ENCODE measurements around the gene ZC3H4.
"Not testable (repeated sequence)": the region's sequence is repeated elsewhere in the genome, so short reads cannot be mapped to it uniquely, and the experiment has no call there.

Gene ZC3H4

GRCh38 chr19:47093254-47093653 lies 20.3 kb downstream of the ZC3H4 start:
- peak overlapping the region; percentile 82 to 99 (median 96) for H3K4me2 ChIP-seq
- H3K4me1 ChIP-seq, result peaks cover 55 to 74% (median 68%) of the 10 kb centered on the region in 10 experiments
- H4K20me1 ChIP-seq, result peaks cover 0 to 94% (median 38%) of the 10 kb centered on the region in 11 experiments; a peak in 15 of 22 replicates
- H3K9me3 ChIP-seq (replicated peaks in 1 of 11), result no peaks in the 10 kb centered on the region
- peaks cover 57 to 79% (median 61%) of the 10 kb centered on the region in 11 experiments for H3K36me3 ChIP-seq
- no peak for TF ChIP-seq Cebpa-rat (IDR thresholded peaks at IDR 0.05)
- peak overlapping the region; percentile 69 to 90 (median 87); a peak in 19 of 22 replicates for H3K27ac ChIP-seq
- peak overlapping the region in 8 of 11 experiments; percentile 3 to 83 (median 78); a peak in 16 of 22 replicates for H3K9ac ChIP-seq
- H3K27me3 ChIP-seq, result no peaks in the 10 kb centered on the region
- H3K4me3 ChIP-seq, result no peak overlapping the region

GRCh38 chr19:47089767-47090350 lies 23.7 kb downstream of the ZC3H4 start:
- H3K27ac ChIP-seq, result peak overlapping the region in 4 of 11 experiments; percentile 2 to 33 (median 16); a peak in 3 of 22 replicates
- no peak overlapping the region for H3K4me3 ChIP-seq
- peaks cover 81 to 96% (median 93%) of the 10 kb centered on the region in 11 experiments for H3K36me3 ChIP-seq
- no peaks in the 10 kb centered on the region for H3K27me3 ChIP-seq
- no peak overlapping the region for H3K9ac ChIP-seq
- H3K4me2 ChIP-seq, result no peak overlapping the region
- no peaks in the 10 kb centered on the region for H3K9me3 ChIP-seq (replicated peaks in 1 of 11)
- H4K20me1 ChIP-seq, result peaks cover 0 to 92% (median 38%) of the 10 kb centered on the region in 11 experiments; a peak in 18 of 22 replicates
- H3K4me1 ChIP-seq, result peaks cover 36 to 68% (median 60%) of the 10 kb centered on the region in 10 experiments
- TF ChIP-seq Cebpa-rat (IDR thresholded peaks at IDR 0.05), result no peak

GRCh38 chr19:47086280-47086679 lies 27.3 kb downstream of the ZC3H4 start:
- Histone ChIP-seq H3K27me3 (no peaks in the 10 kb centered on the region), H4K20me1 (peaks cover 0 to 93% (median 38%) of the 10 kb centered on the region in 11 experiments; a peak in 17 of 22 replicates), H3K4me2 (peak overlapping the region; percentile 49 to 71 (median 66)), H3K4me3 (no peak overlapping the region), H3K36me3 (peaks cover 89 to 100% (median 99%) of the 10 kb centered on the region in 11 experiments), H3K9me3 (replicated peaks in 1 of 11) (no peaks in the 10 kb centered on the region), H3K27ac (peak overlapping the region in 8 of 11 experiments; percentile 15 to 59 (median 46); a peak in 15 of 22 replicates), H3K9ac (peak overlapping the region in 8 of 11 experiments; percentile 27 to 57 (median 42); a peak in 9 of 22 replicates), H3K4me1 (peaks cover 15 to 32% (median 26%) of the 10 kb centered on the region in 10 experiments)
- no peak for TF ChIP-seq Cebpa-rat (IDR thresholded peaks at IDR 0.05)

- Histone ChIP-seq H3K9me3 (replicated peaks in 1 of 11) (no peaks in the 10 kb centered on the region), H3K4me2 (peak overlapping the region in 4 of 11 experiments; percentile 53 to 71 (median 64); a peak in 6 of 22 replicates), H3K27ac (peak overlapping the region in 1 of 11 experiments; percentile 59; a peak in 1 of 22 replicates), H3K9ac (no peak overlapping the region), H3K4me1 (peaks cover 15 to 33% (median 25%) of the 10 kb centered on the region in 10 experiments), H4K20me1 (peaks cover 0 to 93% (median 35%) of the 10 kb centered on the region in 11 experiments; a peak in 17 of 22 replicates), H3K27me3 (no peaks in the 10 kb centered on the region), H3K36me3 (peaks cover 89 to 100% (median 99%) of the 10 kb centered on the region in 11 experiments), H3K4me3 (no peak overlapping the region)
- no peak for TF ChIP-seq Cebpa-rat (IDR thresholded peaks at IDR 0.05)
Observed at GRCh38 chr19:47084879-47085439, 28.6 kb downstream of the ZC3H4 start.

- TF ChIP-seq Cebpa-rat (IDR thresholded peaks at IDR 0.05), result no peak
- no peak overlapping the region for H3K4me3 ChIP-seq
- no peak overlapping the region for H3K27ac ChIP-seq
- H4K20me1 ChIP-seq, result peaks cover 0 to 86% (median 38%) of the 10 kb centered on the region in 11 experiments; a peak in 17 of 22 replicates
- no peak overlapping the region for H3K4me2 ChIP-seq
- no peaks in the 10 kb centered on the region for H3K27me3 ChIP-seq
- H3K9me3 ChIP-seq (replicated peaks in 1 of 11), result no peaks in the 10 kb centered on the region
- peaks cover 82 to 100% (median 99%) of the 10 kb centered on the region in 11 experiments for H3K36me3 ChIP-seq
- H3K9ac ChIP-seq, result no peak overlapping the region
- peaks cover 15 to 33% (median 24%) of the 10 kb centered on the region in 10 experiments for H3K4me1 ChIP-seq
Observed at GRCh38 chr19:47082493-47082892, 31.1 kb downstream of the ZC3H4 start.

GRCh38 chr19:47081095-47081494 lies 32.5 kb downstream of the ZC3H4 start:
- H3K9me3 ChIP-seq (replicated peaks in 1 of 11), result no peaks in the 10 kb centered on the region
- H3K4me1 ChIP-seq, result peaks cover 10 to 19% (median 13%) of the 10 kb centered on the region in 10 experiments
- H3K27ac ChIP-seq, result no peak overlapping the region
- H3K36me3 ChIP-seq, result peaks cover 86 to 100% (median 99%) of the 10 kb centered on the region in 11 experiments
- no peak overlapping the region for H3K4me3 ChIP-seq
- no peak overlapping the region for H3K4me2 ChIP-seq
- no peak for TF ChIP-seq Cebpa-rat (IDR thresholded peaks at IDR 0.05)
- H4K20me1 ChIP-seq, result peaks cover 0 to 77% (median 31%) of the 10 kb centered on the region in 11 experiments; a peak in 18 of 22 replicates
- no peak overlapping the region for H3K9ac ChIP-seq
- H3K27me3 ChIP-seq, result no peaks in the 10 kb centered on the region

- H3K4me3 ChIP-seq; H3K27me3 ChIP-seq; H3K9ac ChIP-seq; H3K4me2 ChIP-seq; H3K9me3 ChIP-seq (replicated peaks in 1 of 11); H3K27ac ChIP-seq: not testable (repeated sequence)
- H4K20me1 ChIP-seq, result peaks cover 19 to 77% (median 49%) of the 10 kb centered on the region in 11 experiments
- H3K36me3 ChIP-seq, result peaks cover 92 to 100% (median 99%) of the 10 kb centered on the region in 11 experiments
- peaks cover 17 to 31% (median 24%) of the 10 kb centered on the region in 10 experiments; a peak in 19 of 20 replicates for H3K4me1 ChIP-seq
Observed at GRCh38 chr19:47078351-47078750, 35.2 kb downstream of the ZC3H4 start.

GRCh38 chr19:47075941-47076340 lies 37.6 kb downstream of the ZC3H4 start:
- peaks cover 17 to 31% (median 24%) of the 10 kb centered on the region in 10 experiments; a peak in 19 of 20 replicates for H3K4me1 ChIP-seq
- no peak for TF ChIP-seq Cebpa-rat (IDR thresholded peaks at IDR 0.05)
- peak overlapping the region in 9 of 11 experiments; percentile 1 to 59 (median 37); a peak in 10 of 22 replicates for H3K4me2 ChIP-seq
- H3K27me3 ChIP-seq, result no peaks in the 10 kb centered on the region
- H3K9me3 ChIP-seq (replicated peaks in 1 of 11), result no peaks in the 10 kb centered on the region
- peak overlapping the region in 9 of 11 experiments; percentile 24 to 63 (median 49); a peak in 12 of 22 replicates for H3K27ac ChIP-seq
- peak overlapping the region in 9 of 11 experiments; percentile 5 to 50 (median 24); a peak in 9 of 22 replicates for H3K9ac ChIP-seq
- no peak overlapping the region for H3K4me3 ChIP-seq
- peaks cover 90 to 100% (median 97%) of the 10 kb centered on the region in 11 experiments for H3K36me3 ChIP-seq
- peaks cover 27 to 79% (median 64%) of the 10 kb centered on the region in 11 experiments for H4K20me1 ChIP-seq

Data from BLaER1 treated with 17β-estradiol and CSF1 and Interleukin-3, amounts not matched to agents 10 nM and 100 nM (cell line).